Measurements from ENCODE around the gene TBC1D8.

DNA sequence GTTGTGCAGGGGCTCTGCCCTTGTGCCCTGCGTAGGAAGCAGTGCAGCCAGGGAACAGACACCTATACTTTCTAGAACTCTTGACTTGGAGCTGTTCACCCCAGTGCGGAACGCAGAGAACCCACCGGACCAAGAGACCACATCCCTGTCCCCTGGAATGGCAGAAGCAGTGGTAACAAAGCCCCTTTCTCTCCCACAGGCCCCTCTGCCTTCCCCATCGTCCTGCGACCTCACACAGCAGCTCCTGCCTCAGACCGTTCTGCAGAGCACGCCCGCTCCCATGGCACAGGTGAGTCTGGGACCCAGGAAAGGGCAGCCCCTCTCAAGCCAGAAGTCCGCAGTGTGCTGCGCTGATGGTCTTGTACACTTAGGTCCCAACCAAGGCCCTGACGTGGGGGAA is 173.7 kb downstream of the TBC1D8 start:
- TF ChIP-seq CTCF (IDR thresholded peaks at IDR 0.05) (no peak), POLR2A (IDR thresholded peaks at IDR 0.05) (no peak)
